Esophagus squamous epithelium (tissue), 4 donors: ENCODE data around the gene SRGAP2C.
"Not testable (repeated sequence)": the region's sequence is repeated elsewhere in the genome, so short reads cannot be mapped to it uniquely, and the experiment has no call there.

Experiments used
- CTCF ChIP-seq, 6 experiments: fragments of 450-650 bp in 4 of 6; fragments of 200-600 bp in 2 of 6; sonication (generic) in 2 of 6; IDR thresholded peaks; one replicate each; pipeline ENCODE4 v1.5.1; 2016 to 2019; ENCODE audit warnings: antibody characterized with exemption in 6 of 6, mild to moderate bottlenecking in 4 of 6, moderate library complexity in 4 of 6
- POLR2A ChIP-seq, 4 donors: fragments of 450-650 bp; IDR thresholded peaks; one replicate each; pipeline ENCODE4 v1.6.1; 2017; ENCODE audit warnings: antibody characterized with exemption in 4 of 4, mild to moderate bottlenecking in 4 of 4, moderate library complexity in 3 of 4

- TF ChIP-seq CTCF, POLR2A (IDR thresholded peaks at IDR 0.05): not testable (repeated sequence)
These were observed 131.3 kb downstream of the SRGAP2C start for GRCh38 chr1:121316081-121316480.
